ENCODE measurements around the gene CRTC1.

DNA sequence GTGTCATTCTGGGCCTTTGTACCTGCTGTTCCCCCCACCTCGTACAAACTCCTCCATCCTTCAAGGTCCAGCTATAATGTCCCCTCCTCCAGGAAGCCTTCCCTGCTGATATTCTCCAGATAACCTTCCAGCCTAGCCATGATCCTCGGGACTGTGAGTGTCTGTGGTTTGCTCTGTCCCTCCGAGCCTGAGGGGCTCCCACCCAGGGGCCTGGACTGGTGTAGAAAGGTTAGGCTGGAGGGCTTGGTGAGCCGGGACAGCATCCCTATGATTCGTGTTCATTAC, 110.5 kb downstream of the CRTC1 start:
- TF ChIP-seq, protein P1, sequence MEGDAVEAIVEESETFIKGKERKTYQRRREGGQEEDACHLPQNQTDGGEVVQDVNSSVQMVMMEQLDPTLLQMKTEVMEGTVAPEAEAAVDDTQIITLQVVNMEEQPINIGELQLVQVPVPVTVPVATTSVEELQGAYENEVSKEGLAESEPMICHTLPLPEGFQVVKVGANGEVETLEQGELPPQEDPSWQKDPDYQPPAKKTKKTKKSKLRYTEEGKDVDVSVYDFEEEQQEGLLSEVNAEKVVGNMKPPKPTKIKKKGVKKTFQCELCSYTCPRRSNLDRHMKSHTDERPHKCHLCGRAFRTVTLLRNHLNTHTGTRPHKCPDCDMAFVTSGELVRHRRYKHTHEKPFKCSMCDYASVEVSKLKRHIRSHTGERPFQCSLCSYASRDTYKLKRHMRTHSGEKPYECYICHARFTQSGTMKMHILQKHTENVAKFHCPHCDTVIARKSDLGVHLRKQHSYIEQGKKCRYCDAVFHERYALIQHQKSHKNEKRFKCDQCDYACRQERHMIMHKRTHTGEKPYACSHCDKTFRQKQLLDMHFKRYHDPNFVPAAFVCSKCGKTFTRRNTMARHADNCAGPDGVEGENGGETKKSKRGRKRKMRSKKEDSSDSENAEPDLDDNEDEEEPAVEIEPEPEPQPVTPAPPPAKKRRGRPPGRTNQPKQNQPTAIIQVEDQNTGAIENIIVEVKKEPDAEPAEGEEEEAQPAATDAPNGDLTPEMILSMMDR (IDR thresholded peaks at IDR 0.05; ENCODE audit: low read length): no peak
- no peak for TF ChIP-seq EZH2 (optimal IDR thresholded peaks at IDR 0.05; ENCODE audit: low read depth, low read length)

All from MM.1S (cell line).